HG02798 (cell line): ENCODE results near the gene RELN.
"Not testable (repeated sequence)": the region's sequence is repeated elsewhere in the genome, so short reads cannot be mapped to it uniquely, and the experiment has no call there.

ENCODE experiments used
- ATAC-seq: cut with Tn5 transposase; IDR thresholded peaks from one replicate; pipeline ENCODE4 v1.9.1; 2021; ENCODE audit warnings: mild to moderate bottlenecking; ENCODE audit not compliant: unreplicated experiment, poor library complexity

RELN gene

DNA sequence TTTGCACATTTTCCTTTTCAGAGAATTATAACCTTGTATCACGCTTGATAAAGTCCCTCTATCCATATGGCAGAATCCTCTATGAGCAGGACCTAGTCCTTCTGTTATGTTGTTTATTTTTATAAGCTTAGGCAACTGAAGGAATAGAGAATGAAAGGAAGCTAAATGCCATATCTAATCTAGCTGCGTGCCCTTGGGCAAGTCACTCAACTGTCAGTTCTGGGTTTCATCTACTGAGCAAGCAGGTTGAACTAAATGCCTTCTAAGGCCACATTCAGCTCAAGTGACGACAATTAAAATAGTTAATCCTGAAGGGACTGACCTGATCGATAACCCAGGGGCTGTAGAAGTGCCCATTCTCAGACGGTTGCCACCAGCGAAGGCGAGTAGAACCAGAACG lies 449.6 kb downstream of the RELN start:
- no peak for ATAC-seq

DNA sequence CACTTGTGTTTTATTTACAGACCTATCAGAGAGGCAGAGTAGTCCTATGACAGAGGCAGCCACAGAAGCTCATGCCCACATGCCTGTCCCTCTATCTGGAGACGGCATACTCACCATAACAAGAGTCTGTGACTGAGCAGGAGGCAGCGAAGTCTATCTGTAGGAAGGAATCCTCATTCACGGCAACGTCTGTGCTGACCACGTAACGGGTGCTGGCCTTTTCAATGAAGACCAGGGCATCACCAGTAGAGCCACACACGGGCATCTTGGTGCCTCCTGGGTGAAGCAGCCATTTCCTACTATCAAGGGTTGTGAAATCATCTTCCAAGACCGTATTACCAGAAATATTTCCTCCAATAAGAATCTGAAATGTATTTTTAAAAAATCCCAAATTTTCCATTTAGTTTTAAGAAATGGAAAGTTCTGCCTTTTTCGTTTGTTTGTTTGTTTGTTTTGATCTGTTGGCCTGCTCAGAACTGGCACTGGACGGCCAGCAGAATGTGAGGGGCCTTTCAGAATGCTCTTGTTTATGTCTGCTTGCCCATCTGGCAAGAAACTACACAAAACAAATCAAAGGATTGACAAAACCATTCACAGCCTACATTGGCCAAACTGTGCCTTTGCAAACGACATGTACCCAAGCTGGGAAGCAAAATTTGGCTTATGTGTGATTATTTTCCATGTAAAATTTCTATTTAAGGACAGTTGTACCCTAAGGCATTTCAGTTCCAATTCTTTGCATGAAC lies 450.3 kb downstream of the RELN start:
- ATAC-seq: no peak

DNA sequence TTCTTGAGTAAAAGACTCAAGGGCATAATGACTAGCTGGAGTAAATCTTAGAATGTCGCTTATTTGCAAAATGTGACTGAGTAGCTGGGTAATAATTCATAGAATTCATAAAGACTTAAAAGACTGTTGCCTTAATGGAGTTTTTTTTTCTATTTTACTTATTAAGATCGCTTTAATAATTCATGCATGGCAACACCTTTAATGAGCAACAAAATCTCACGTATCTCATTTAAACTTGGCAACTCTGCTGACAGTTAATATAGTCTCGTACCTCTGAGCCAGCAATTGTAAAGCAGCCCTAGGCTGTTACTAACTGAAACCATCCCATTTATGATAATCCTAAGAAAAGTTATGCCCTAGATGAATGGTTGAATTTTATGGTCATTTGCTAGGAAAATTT lies 455.7 kb downstream of the RELN start:
- ATAC-seq: no peak

DNA sequence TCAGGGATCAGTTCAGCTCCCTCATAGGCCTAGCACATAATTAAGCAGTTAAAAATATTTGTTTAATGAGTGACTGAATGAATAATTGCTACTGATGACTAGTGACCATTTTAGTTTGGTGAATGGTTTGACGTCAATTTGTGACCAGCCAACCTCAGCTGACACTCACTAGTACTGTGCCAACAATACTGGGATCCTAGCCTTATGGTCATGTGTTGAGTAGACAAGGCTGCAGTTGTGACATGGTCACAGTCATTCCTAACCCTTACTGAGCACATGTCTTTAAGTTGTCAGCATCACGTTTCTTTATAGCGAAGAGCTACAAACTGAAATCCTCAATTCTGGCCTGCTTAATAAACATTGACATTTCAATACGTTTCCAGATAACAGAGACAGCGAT lies 456.5 kb downstream of the RELN start:
- no peak for ATAC-seq

DNA sequence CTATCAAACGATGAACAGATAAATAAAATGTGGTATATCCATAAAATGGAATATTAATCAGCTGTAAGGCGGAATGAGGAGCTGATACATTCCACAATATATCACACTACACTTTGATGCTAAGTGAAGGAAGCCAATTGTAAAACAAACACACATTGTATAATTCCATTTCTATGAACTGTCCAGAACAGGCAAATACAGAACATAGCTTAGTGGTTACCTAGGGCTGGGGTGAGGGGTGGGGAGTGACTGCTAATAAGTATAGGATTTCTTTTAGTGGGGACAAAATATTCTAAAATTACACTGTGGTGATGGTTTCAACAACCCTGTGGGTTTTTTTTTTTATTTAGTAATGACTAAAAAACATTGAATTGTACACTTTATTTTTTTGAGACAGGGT lies 461.3 kb downstream of the RELN start:
- no peak for ATAC-seq

DNA sequence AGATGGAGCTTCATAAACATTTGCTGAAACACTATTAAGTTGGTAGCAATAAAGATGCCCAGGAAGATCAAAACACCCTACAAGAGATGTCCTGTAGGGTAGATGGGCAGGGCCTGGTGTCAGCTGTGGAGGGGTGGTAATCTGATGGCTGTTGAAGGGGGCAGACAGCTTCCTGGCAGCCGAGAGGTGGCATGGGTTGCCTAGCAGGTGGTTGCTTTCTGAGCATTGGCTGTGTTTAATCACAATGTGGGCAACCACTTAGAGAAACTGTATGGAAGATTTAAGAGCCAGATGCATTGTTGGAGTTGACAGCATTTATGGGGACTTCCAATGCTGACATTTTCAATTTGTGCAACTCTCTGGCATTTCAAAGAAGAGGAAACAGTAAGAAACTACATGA lies 463.5 kb downstream of the RELN start:
- ATAC-seq: no peak

DNA sequence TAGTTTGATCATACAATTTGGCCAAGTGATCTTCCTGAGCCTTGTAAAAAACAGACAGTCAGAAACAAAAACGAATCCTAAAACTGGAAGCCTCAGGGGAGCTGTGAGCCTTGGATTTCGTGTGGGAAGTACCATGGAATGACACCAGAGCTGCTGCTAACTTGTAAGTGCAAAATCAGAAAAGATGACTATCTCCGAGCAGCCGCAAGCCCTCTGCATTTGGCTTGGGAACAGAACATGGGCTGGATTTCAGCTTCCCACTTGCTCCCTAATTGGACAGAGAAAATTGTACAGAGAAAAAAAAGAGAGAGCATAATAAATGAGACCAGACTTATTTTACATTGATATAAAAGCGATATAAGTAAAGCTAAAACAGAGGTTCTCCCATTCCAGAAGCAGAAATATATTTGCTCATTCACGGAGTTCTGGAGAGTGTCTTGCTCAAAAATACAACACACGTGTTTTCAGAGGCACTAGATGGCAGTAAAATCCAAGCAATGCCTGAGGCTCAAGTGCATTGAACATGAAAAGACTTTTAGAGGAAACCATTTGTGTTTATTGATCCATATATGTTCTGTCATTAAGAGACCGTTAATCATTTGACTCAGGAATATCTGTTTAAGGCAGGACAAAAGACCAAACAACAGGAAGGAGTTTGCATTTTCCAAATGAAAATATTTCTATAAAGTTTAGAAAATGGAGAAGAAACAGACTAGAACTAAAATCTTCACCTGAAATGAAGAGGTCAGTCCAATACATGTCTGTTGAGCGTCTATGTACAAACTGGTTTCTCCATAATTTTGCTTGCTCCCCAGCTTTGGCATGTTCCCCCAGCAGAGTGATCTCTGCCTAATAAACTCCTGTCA lies 465.2 kb downstream of the RELN start:
- ATAC-seq: no peak

DNA sequence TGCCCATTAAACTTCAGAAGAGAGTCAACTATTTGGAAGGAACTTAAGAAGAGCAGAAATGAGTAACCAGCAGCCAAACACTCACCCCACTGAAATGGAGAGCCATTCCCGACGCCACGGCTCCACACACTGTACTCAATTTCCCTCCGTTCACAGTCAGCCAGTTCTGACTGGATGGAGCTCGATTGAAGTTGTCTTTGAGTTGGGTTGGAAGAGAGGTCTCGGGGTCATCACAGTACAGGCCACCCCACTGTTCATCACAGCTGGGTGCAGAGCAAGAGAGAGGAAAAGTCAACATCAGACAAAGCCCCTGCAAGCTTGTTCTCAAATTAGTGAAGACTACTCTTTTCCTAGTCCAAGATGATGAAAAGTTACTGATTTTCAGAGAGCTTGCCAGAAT lies 467.5 kb downstream of the RELN start:
- no peak for ATAC-seq

DNA sequence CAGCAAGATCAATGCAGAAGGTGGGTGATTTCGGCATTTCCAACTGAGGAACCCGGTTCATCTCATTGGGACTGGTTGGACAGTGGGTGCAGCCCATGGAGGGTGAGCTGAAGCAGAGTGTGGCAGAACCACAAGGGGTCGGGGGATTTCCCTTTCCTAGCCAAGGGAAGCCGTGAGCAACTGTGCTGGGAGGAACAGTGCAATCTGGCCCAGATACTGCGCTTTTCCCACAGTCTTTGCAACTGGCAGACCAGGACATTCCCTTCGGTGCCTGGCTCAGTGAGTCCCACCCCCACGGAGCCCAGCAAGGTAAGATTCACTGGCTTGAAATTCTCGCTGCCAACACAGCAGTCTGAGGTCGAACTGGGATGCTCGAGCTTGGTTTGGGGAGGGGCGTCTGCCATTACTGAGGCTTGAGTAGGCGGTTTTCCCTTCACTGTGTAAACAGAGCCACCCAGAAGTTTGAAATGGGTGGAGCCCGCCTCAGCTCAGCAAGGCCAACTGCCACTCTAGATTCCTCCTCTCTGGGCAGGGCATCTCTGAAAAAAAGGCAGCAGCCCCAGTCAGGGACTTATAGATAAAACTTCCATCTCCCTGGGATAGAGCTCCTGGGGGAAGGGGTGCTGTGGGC lies 484.8 kb downstream of the RELN start:
- ATAC-seq: no peak

DNA sequence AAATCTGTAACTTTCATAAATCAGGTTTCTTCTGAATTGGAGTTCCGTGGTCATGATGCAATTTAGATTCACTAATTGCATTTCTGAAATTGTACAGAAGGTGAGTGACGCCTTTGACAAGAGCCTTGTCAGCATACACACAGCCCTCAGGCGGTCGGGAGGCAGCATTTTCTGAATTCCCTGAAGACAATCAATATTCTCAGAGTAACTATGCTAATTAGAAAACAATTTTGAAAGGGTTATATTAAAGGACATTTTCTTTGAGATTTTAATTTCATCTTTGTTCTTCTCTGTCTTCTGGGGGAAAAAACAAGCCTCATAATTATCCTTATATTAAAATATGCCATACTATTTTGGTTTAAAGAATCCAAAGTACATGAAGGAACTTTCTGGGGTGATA lies 488.3 kb downstream of the RELN start:
- ATAC-seq: no peak

DNA sequence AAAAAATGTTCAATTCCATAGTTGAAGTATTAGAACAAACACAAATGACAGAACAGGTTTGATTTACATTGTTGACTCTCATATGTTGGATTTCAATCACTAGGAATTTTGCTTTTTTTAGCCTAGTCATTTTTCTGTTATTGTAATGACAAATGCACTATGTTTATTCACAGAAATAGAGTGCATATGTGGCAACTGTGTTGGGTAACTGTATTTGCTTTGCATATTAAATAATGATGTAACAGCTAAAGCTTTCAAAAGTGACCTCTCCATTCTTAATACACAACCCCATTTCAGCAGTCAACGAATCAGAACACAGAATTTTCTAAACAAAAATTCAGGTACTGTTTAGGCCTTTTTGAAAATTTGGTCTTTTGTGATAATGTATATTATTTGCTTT lies 489.5 kb downstream of the RELN start:
- no peak for ATAC-seq

DNA sequence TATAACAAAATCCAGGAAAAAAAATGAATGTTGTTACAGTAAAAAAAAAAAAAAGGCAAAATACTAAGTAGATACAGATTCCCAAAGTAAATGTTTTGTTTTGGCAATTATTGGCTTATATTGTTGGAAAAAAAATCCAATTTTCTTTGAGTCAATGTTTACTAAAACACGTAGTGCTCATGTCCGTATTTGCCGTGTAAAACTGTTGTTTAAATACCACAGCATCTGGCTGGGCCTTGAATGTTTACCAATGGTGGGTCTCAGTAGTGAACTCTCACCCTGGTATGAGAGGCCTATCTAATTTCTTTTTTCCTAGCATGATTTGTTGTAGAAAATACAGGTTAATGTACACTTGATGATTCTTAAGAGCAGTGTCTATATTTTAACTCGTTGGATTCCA lies 502.0 kb downstream of the RELN start:
- no peak for ATAC-seq

DNA sequence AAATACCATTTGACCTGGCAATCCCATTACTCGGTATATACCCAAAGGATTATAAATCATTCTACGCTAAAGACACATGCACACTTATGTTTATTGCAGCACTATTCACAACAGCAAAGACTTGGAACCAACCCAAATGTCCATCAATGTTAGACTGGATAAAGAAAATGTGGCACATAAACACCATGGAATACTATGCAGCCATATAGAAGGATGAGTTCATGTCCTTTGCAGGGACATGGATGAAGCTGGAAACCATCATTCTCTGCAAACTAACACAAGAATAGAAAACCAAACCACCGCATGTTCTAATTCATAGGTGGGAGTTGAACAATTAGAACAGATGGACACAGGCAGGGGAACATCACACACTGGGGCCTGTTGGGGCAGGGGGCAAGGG lies 502.6 kb downstream of the RELN start:
- ATAC-seq: not testable (repeated sequence)

DNA sequence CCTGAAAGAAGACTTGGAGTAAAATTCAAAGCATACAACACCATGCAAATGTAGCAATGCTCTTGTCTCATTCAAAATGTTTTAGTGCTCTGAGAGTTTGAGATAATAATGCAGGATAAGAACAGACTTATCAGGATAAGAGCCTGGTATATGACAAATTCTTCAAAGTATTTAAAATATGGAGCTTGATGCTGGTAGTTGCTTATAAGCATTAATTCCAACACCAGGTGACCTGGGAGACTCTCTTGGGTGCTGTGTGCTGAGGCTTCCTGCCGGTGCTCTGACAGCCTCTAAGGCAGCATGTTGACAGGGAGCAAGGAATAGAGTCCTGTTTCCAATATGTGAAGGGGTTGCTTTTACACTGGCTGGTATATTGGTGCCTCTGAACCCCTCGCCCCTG lies 508.7 kb downstream of the RELN start:
- no peak for ATAC-seq

DNA sequence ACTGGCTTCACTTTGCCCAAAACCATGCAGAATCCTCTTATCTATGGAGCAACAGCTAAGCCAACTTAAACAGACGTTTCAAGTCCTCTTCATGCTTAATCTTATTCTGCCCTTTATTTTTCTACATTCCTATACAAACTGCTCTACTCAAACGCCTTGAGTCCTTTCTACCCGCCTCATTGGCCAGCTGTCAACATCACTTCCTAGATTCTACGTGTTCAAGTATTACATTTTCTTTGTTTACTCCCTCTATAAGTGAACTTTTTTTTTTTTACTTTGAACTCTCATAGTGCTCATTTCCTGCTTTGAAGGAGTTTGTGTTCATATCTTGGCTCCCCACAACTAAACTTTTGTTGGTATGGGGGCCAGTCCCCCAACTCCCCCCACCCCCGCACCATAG lies 514.5 kb downstream of the RELN start:
- ATAC-seq: no peak

DNA sequence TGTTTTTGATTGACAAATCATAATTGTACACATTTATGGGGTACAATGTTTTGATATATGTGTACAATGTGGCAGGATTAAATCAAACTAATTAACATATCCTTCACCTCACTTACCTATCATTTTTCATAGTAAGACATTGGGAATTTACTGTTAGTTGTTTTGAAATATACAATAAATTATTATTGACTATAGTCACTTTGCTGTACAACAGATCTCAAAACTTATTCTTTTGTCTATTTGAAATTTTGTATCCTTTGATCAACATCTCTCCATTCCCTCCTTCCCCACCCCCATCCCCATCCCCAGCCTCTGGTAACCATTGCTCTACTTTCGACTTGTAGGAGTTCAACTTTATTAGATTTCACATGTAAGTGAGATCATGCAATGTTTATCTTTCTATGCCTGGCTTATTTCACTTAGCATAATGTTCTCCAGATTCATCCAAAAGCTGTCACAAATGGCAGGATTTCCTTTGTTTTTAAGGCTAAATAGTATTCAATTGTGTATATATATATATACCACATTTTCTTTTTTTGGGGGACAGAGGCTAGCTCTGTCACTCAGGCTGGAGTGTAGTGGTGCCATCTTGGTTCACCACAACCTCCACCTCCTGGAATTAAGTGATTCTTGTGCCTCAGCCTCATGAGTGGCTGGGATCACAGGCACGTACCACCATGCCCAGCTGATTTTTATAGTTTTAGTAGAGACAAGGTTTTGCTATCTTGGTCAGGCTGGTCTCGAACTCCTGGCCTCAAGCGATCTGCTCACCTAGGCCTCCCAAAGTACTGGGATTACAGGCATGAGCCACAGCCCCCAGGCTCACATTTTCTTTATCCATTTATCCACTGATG lies 520.1 kb downstream of the RELN start:
- no peak for ATAC-seq

DNA sequence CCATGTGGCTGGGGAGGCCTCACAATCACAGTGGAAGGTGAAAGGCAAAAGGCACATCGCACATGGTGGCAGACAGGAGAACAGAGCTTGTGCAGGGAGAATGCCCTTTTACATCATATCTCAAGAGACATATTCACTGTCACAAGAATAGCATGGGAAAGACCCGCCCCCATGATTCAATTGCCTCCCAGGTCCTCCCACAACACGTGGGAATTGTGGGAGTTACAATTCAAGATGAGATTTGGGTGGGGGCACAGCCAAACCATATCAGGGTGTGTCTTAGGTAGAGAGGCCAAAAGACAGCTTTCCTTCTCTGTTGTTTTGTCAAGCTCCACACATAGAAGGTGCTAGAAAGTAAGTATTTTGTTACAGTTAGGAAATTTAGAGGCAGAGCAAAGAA lies 522.6 kb downstream of the RELN start:
- ATAC-seq: no peak

DNA sequence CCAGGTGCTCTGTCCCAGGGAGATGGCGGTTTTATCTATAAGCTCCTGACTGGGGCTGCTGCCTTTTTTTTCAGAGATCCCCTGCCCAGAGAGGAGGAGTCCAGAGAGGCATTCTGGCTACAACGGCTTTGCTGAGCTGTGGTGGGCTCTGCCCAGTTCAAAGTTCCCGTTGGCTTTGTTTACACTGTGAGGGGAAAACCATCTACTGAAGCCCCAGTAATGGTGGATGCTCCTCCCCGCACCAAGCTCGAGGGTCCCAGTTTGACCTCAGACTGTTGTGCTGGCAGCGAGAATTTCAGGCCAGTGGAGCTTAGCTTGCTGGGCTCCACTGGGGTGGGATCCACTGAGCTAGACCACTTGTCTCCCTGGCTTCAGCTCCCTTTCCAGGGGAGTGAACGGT lies 527.1 kb downstream of the RELN start:
- no peak for ATAC-seq

DNA sequence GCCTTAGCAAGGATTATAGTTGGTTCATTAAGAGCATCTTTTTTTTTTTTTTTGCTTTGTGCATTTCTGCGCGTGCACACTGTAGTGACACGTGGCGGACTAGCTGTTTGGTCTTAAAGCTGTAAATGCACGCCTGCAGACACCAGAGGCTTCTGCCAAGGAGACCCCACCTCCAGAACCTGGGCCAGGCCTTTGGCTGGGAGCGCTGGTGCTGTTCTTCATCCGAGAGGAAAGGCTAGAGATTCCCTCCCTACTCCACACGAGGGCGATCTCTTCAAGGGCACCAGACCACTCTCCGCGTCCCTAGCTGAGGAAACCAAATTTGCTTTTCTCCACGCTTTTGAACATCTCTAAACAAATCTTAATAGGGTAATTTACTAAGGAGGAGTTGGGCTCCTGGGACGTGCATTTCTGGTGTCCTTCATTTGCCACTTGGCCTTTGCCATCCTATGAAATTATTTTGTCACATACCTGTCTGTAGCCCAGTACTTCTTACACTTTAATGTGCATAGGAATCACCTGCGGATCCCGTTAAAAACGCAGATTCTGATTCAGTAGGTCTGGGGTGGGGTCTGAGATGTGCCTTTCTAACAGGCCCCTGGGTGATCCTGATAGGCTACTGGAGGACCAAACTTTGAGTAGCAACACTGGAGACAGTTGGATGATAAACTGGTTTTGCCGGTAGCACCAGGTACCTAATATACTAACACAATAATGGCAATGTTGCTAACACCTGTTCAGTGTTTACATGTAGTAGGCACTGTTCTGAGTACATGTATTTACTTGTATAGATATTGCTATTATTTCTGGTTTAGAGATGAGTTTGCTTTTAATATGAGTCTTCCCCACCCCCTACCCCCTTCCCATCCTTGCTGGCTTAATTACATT lies 542.1 kb downstream of the RELN start:
- no peak for ATAC-seq
